H54 (cell line): ENCODE results near the gene OASL.
A peak's percentile ranks its signal among the peaks of the same experiment; 100 is the strongest.

Source experiments
- DNase-seq: peaks from one replicate; pipeline ENCODE4 v3.0.0; 2011; ENCODE audit warnings: low spot score, mixed read lengths; ENCODE audit not compliant: insufficient read length
- FAIRE-seq: peaks from 3 replicates; lab custom pipeline; 2011; peaks lifted over from hg19 to GRCh38; lab: Jason Lieb, UNC
- POLR2A ChIP-seq: IDR thresholded peaks from 2 replicates; pipeline ENCODE4 v1.6.1; 2011; ENCODE audit warnings: low read depth, mild to moderate bottlenecking, low read length

OASL gene

GRCh38 chr12:121015825-121016766 lies 22.9 kb downstream of the OASL start, which contains the start of gene C12orf43:
Gene C12orf43, minus strand, starts transcription at chr12:121016487. Its CDS starts 13 bp downstream, at chr12:121016474.
- DNase-seq: peak; percentile 69
- peak; percentile 92 for FAIRE-seq
- TF ChIP-seq POLR2A: peak; percentile 79

DNA sequence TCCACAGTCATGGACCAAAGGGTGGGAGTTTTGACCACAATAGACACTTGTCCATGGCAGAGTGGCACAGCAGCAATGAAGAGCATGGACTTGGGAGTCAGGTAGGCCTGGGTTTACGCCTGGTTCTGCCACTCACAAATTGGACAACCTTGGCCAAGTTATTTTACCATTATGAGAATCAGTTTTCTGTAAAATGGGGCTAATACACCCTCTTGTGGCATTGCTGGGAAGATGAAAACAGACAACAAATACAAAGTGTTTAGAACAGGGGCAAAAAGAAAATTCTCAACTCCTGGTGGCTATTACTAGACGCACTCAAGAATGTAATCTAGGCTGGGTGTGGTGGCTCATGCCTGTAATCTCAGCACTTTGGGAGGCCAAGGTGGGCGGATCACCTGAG lies 25.3 kb downstream of the OASL start:
- no peak for DNase-seq
- no peak for FAIRE-seq
- no peak for TF ChIP-seq POLR2A

GRCh38 chr12:121011820-121012219 lies 27.2 kb downstream of the OASL start:
- no peak for DNase-seq
- FAIRE-seq: no peak
- no peak for TF ChIP-seq POLR2A

DNA sequence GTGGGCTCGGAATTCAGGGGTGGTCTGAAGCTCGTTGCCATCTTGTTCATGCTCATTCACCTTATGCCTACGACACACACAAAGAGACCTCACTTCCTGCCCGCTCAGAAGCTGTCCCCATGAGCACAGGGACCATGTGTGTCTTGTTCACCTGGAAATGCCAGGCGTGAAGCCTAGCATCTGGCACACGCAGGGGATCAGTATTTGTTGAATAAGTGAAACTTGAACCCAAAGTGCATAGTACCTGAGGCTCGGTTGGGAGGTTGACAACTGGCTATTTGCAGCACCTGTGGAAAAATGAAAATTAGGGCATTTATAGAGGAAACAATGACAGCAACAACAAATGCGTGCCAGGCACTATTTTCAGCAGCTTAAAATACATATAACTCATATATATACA lies 28.2 kb downstream of the OASL start:
- TF ChIP-seq POLR2A: no peak
- FAIRE-seq: no peak
- no peak for DNase-seq

GRCh38 chr12:121009741-121010140 lies 29.3 kb downstream of the OASL start:
- DNase-seq (no peak), FAIRE-seq (no peak)
- TF ChIP-seq POLR2A: no peak

- no peak for TF ChIP-seq POLR2A
- no peak for DNase-seq
- FAIRE-seq: no peak
Observed at GRCh38 chr12:121008347-121009098, 30.5 kb downstream of the OASL start.

DNA sequence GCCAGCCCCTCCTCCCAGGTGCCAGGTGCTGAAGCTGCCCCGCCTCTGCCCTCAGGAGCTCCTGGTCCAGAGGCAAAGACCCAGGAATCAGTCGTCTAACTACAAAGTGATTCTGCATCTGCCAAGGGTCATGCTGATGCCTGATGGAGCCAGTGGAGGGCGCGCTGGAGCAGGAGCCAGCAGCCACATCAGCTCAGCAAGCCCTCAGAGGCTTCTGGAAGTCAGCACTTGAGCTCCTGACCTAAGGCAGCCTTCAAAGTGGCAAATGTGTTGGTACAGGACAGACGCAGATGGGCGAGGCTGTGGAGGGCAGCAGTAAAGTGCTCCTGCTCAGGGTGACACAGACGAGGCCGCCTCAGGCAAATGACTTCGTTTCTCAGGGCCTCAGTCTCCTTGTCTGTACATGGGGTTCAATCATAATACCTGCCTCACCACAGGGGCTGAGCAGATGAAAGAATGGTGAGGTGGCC lies 33.7 kb downstream of the OASL start:
- no peak for FAIRE-seq
- peak; percentile 54 for DNase-seq
- TF ChIP-seq POLR2A: no peak

DNA sequence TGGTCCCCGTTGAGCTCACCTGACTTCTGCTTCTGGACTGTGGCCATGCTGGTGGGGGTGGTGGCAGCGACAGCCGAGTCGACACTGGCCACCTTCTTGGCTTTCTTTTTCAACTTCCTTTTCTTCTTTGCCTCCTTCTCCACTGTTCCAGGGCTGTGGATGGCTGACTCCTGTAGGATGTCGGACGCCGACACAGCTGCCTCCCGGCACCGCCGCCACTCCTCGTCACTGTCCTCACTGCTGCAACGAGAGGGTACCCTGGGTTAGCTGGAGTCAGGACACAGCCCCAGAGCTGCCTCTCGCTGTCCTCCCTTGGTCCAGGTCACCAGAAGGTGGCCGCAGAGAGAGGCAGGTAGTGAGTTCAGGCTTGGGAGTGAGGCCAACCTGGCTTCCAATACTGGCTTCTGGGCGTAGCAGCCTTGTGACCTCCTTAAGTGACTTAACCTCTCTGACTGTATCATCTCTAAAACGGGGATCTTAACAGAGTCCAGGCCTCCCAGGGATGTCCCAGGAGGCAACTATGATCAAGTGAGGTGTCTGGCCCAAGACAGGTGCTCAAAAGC lies 34.7 kb downstream of the OASL start:
- DNase-seq (no peak), FAIRE-seq (no peak)
- no peak for TF ChIP-seq POLR2A

DNA sequence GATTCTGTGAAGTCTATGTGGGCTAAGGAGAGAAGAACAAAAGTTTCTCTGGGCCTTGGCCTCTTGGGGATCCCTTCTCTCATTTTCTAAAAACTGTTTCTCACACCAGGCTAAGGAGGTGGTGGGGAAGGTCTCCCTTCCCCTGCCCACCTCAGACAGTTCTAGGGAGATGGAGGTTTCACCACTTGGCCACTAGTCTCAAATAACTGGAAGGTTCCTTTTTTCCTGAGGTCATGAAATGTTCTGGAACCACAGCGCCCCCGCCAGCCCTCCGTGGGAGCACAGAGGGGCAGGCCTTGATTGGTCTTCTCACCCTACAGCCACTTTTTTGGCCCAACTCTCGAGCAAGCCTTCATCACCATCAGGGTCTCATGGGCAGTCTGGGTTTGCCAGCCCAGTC lies 35.4 kb downstream of the OASL start:
- no peak for TF ChIP-seq POLR2A
- no peak for DNase-seq
- no peak for FAIRE-seq

GRCh38 chr12:121001841-121002483 lies 37.1 kb downstream of the OASL start:
- FAIRE-seq: no peak
- TF ChIP-seq POLR2A: no peak
- DNase-seq: no peak

DNA sequence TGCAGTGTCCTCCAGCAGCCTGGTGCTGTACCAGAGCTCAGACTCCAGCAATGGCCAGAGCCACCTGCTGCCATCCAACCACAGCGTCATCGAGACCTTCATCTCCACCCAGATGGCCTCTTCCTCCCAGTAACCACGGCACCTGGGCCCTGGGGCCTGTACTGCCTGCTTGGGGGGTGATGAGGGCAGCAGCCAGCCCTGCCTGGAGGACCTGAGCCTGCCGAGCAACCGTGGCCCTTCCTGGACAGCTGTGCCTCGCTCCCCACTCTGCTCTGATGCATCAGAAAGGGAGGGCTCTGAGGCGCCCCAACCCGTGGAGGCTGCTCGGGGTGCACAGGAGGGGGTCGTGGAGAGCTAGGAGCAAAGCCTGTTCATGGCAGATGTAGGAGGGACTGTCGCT lies 38.0 kb downstream of the OASL start:
- TF ChIP-seq POLR2A: no peak
- FAIRE-seq (no peak), DNase-seq (no peak)

GRCh38 chr12:121000530-121000929 lies 38.5 kb downstream of the OASL start:
- DNase-seq: no peak
- FAIRE-seq: no peak

More at GRCh38 chr12:121000530-121000929, 38.5 kb downstream of the OASL start:
- TF ChIP-seq POLR2A: no peak
